KOPT-K1 (cell line): Measurements from ENCODE around the gene MOAP1.
"Not testable (repeated sequence)": the region's sequence is repeated elsewhere in the genome, so short reads cannot be mapped to it uniquely, and the experiment has no call there.

Experiments used
- H3K27ac ChIP-seq: fragments of 200-600 bp; sonication (generic); 2 replicates; pipeline ENCODE4 v1.5.1; 2016; ENCODE audit warnings: antibody characterized with exemption, mild to moderate bottlenecking, low read depth, low read length; ENCODE audit not compliant: poor library complexity, severe bottlenecking
- H3K36me3 ChIP-seq: fragments of 200-600 bp; sonication (generic); 2 replicates; pipeline ENCODE4 v1.5.1; 2017; ENCODE audit warnings: antibody characterized with exemption, mild to moderate bottlenecking, low read length, moderate library complexity; ENCODE audit not compliant: insufficient read depth
- H3K9me3 ChIP-seq: fragments of 200-600 bp; sonication (generic); 2 replicates; pipeline ENCODE4 v1.5.1; 2017; ENCODE audit warnings: antibody characterized with exemption, low read length, mild to moderate bottlenecking; ENCODE audit not compliant: insufficient read depth, poor library complexity, severe bottlenecking

Gene MOAP1

GRCh38 chr14:93137864-93138263 lies 46.8 kb downstream of the MOAP1 start:
- Histone ChIP-seq H3K9me3 (no peaks in the 10 kb centered on the region), H3K27ac (no peak overlapping the region), H3K36me3 (no peaks in the 10 kb centered on the region)

GRCh38 chr14:93136508-93136907 lies 48.2 kb downstream of the MOAP1 start:
- H3K36me3 ChIP-seq, H3K9me3 ChIP-seq, H3K27ac ChIP-seq: not testable (repeated sequence)

- Histone ChIP-seq H3K27ac (no peak overlapping the region), H3K9me3 (no peaks in the 10 kb centered on the region), H3K36me3 (no peaks in the 10 kb centered on the region)
Observed at GRCh38 chr14:93136009-93136408, 48.7 kb downstream of the MOAP1 start.

- Histone ChIP-seq H3K36me3 (no peaks in the 10 kb centered on the region), H3K9me3 (no peaks in the 10 kb centered on the region), H3K27ac (no peak overlapping the region)
Observed at GRCh38 chr14:93135399-93135798, 49.3 kb downstream of the MOAP1 start.

GRCh38 chr14:93133464-93133863 lies 51.2 kb downstream of the MOAP1 start:
- Histone ChIP-seq H3K36me3 (no peaks in the 10 kb centered on the region), H3K9me3 (no peaks in the 10 kb centered on the region), H3K27ac (no peak overlapping the region)

- H3K9me3 ChIP-seq = no peaks in the 10 kb centered on the region
- H3K36me3 ChIP-seq = no peaks in the 10 kb centered on the region
- no peak overlapping the region for H3K27ac ChIP-seq
Observed at GRCh38 chr14:93132472-93133065, 52.1 kb downstream of the MOAP1 start.
